Measurements from ENCODE around the gene GRIA3. TPM values are rescaled to one million over a fixed set of nuclear protein-coding genes. Genes with fewer than 3 reads are reported as not detected.

GRIA3 gene
- total RNA-seq, 4 donors from 2014 or later, result 0.19 to 0.44 TPM; not detected in 2

DNA sequence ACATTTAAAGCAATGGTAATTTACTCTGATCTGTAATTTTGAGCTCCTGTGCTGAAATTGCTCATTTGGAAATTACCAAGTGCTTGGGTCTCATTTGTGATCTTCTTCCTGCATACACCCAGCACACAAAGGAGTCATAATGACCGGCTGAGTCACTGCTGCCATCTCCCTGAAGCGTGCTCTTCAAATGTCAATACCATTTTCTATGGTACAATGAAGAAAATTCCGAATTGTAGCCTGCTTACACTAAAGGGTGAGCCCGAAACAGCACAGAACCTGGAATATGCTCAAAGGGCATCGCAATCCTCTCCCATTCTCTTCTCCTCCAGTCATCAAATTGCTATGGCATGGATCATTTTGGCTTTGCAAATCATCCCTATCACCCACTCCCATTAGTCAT lies 140.5 kb downstream of the GRIA3 start:
- DNase-seq, result no peak

GRCh38 chrX:123330229-123330942 lies 146.3 kb downstream of the GRIA3 start:
- intact Hi-C loops (cut with DNase I), result no loop called here
- Histone ChIP-seq H3K27ac (no peak overlapping the region), H3K27me3 (no peaks in the 10 kb centered on the region), H3K4me1 (no peaks in the 10 kb centered on the region), H3K9me3 (no peaks in the 10 kb centered on the region), H3K36me3 (no peaks in the 10 kb centered on the region), H3K4me3 (no peak overlapping the region)
- TF ChIP-seq CTCF (IDR thresholded peaks at IDR 0.05) (no peak), POLR2A (IDR thresholded peaks at IDR 0.05) (no peak)
- no peak for DNase-seq

More for the DNA sequence above, 140.5 kb downstream of the GRIA3 start:
- Histone ChIP-seq H3K27me3 (no peaks in the 10 kb centered on the region), H3K9me3 (no peaks in the 10 kb centered on the region), H3K4me3 (no peak overlapping the region), H3K36me3 (no peaks in the 10 kb centered on the region), H3K4me1 (no peaks in the 10 kb centered on the region), H3K27ac (no peak overlapping the region)
- intact Hi-C loops (cut with DNase I), result no loop called here
- WGBS, 2 donors, result 67 to 74% methylated on average over 5 of the region's 5 CpGs
- no peak for TF ChIP-seq CTCF (IDR thresholded peaks at IDR 0.05)
- no peak for TF ChIP-seq POLR2A (IDR thresholded peaks at IDR 0.05)

DNA sequence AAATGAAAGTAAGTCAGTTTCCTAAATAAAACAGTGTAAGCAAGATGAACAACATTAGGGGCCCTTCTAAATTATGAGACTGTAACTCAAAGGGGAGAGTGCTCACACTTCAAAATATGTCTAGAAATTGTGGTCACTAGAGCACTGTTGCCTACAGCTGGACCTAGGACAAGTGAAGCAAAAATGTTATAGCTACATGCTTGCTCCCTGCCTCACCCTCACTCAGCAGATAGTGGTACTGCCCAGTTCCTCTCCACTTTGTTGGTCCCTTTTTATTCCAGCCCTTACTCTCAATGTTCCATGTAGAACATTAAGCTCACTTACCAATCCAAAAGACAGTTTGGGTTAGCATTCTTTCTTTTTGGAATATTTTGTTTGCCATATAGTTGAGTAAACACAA lies 147.3 kb downstream of the GRIA3 start:
- no peaks in the 10 kb centered on the region for H3K4me1 ChIP-seq
- no peaks in the 10 kb centered on the region for H3K9me3 ChIP-seq
- TF ChIP-seq POLR2A (IDR thresholded peaks at IDR 0.05) (no peak), CTCF (IDR thresholded peaks at IDR 0.05) (no peak)
- DNase-seq, result no peak
- no peak overlapping the region for H3K4me3 ChIP-seq
- H3K36me3 ChIP-seq, result no peaks in the 10 kb centered on the region
- no peaks in the 10 kb centered on the region for H3K27me3 ChIP-seq
- intact Hi-C loops (cut with DNase I), result no loop called here
- no peak overlapping the region for H3K27ac ChIP-seq

GRCh38 chrX:123331859-123332258 lies 147.8 kb downstream of the GRIA3 start:
- H3K27me3 ChIP-seq, result no peaks in the 10 kb centered on the region
- H3K4me1 ChIP-seq, result no peaks in the 10 kb centered on the region
- H3K4me3 ChIP-seq, result no peak overlapping the region
- no peaks in the 10 kb centered on the region for H3K9me3 ChIP-seq
- DNase-seq, result no peak
- 50% methylated on average over 1 of the region's 1 CpG; no CpG with 5 or more reads in 1 of the 2 donors for WGBS, 2 donors
- intact Hi-C loops (cut with DNase I), result no loop called here
- H3K36me3 ChIP-seq, result no peaks in the 10 kb centered on the region
- TF ChIP-seq CTCF (IDR thresholded peaks at IDR 0.05) (no peak), POLR2A (IDR thresholded peaks at IDR 0.05) (no peak)
- H3K27ac ChIP-seq, result no peak overlapping the region

GRCh38 chrX:123336666-123337065 lies 152.6 kb downstream of the GRIA3 start:
- H3K36me3 ChIP-seq, result no peaks in the 10 kb centered on the region
- no peak for DNase-seq

More at GRCh38 chrX:123336666-123337065, 152.6 kb downstream of the GRIA3 start:
- no peak overlapping the region for H3K4me3 ChIP-seq
- H3K9me3 ChIP-seq, result no peaks in the 10 kb centered on the region
- H3K4me1 ChIP-seq, result no peaks in the 10 kb centered on the region
- TF ChIP-seq CTCF (IDR thresholded peaks at IDR 0.05) (no peak), POLR2A (IDR thresholded peaks at IDR 0.05) (no peak)
- intact Hi-C loops (cut with DNase I), result no loop called here
- no peak overlapping the region for H3K27ac ChIP-seq
- no peaks in the 10 kb centered on the region for H3K27me3 ChIP-seq
- WGBS, 2 donors, result 63 to 82% methylated on average over 1 of the region's 1 CpG
